NCI-H510A treated with DMSO at 0.1 percent for 48 hours (cell line): ENCODE measurements around the gene ENOPH1.

Experiments used
- DNase-seq: peaks from one replicate; lab custom pipeline; 2025; lab: John Stamatoyannopoulos, UW

ENOPH1 gene

DNA sequence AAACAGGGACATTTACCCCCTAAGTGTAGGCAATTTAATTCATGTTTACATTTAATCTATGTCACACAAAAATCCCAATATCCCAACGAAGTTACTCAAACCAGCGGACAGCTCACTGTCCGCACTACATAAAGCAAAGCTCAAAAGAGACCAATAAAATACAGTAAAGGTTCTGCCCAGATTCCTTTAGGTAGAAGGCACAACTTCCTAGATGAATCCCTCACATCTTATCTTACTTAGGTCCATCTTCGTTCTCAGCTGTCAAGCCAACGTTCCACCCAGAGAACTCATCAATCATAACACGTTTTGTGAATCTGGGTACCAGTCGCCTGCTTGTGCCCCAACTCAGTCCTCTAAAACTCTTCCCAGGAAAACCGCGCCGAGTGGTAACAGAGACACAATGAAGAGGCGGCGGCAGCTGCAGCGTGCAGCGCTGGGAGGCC is 1.8 kb upstream of the ENOPH1 start:
- DNase-seq, result no peak

DNA sequence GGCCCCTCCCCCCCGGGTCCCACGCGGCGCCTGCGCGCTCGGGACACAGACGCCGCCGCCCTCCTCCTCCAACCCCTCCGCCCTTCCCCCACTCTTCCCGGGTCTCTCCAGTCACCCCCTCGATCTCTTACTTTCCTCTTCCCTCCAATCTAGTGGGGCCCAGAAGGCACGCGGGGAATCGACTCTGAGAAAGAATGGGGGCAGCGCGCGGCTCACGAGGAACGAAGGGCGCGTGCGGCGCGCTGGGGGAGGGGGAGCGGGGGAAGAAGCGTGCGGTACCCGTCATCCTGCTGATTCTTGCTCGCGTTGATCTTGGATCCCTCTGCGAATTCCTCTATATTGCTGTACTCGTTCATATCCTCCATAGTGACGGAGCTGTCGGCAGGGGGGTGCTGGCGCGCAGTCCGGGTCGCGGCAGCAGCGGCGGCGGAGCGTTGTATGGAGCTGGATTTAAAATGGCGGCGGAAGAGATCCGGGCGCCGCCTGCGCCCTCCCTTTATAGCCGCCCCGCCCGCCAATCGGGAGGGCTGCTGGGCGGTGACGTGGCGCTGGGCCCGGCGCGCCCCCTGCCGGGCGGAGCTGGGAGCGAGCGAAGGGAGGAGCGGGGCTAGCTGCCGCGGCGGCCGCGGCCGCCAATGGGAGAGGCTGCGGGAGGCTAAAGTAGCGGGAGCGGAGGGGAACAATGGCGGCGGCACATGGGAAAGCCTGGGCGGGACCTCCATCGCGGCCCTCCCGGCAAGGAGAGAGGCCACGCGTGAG is 1.2 kb upstream of the ENOPH1 start:
- DNase-seq, result peak; percentile 88

DNA sequence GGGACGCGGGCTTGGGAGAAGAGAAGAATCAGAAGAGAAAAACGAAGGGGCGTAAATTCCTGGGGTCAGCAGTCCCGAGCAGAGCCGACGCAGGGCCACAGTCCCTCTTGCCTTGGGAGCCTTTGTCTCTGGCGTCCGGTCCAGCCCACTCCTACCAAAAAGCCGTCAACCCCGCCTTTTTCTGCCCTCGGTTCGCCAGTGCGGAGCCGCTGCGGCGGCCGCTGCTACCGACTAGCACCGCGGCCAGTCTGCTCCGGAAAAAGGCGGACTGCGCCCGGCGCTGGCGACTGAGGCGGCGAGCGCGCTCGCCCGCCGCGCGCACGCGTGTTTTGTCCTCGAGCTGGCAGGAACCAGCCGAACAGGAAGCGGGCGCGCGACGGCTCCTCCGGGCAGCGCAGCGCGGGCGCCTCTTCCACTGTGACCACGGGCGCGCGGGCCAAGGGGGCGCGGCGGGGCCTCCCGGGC is 630 bp upstream of the ENOPH1 start:
- no peak for DNase-seq

DNA sequence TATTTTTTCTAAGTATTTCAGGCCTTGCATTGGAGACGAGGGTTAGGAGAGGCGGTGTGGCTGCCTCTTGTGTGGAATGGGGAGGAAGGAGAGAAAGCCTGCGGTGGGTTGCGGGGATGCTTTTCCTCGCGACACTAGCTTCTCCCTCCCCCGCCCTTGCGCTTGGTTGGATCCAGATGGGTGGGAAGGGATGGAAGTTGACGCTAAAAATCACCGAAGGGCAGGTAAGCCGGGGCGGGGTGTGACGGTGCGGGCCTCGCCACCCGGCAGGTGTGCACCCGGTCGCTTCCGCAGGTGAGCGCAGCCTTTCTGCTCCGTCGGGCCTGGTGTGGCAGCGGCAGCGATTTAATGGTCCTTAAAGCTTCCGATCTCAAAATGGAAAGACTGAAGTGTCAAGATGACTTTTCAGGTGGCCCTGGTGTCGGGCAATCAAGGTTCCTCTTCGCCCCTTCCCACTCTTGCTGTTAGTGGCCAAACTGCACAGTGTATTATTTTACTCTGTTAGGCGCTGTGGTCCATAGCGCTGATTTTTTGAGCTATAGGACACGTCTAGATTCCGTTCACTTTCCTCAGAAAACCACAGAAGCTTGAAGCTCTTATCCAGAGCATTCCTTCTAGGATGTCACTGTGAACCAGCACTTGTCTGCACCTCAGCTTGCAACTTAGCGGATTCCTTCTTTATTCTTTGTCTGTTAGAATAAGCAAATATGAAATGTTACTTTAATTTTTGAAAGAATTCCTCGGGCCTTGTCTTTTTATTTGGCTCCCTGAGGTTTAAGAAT is 765 bp downstream of the ENOPH1 start:
- DNase-seq, result peak; percentile 62

DNA sequence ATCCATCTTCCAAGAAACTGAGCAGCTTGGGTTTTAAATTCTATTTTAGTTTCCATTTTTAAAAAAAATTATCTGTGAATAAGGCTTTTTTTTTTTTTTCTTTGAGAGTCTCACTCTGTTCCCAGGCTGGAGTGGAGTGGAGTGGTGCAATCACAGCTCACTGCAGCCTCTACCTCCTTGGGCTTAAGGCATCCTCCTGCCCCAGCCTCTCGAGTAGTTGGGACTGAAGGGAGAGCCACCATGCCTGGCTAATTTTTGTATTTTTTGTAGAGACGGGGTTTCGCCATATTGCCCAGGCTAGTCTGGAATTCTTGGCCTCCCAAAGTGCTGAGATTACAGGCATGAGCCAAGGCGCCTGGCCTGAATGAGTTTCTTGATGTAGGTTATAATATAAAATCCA is 1.4 kb downstream of the ENOPH1 start:
- DNase-seq, result no peak

DNA sequence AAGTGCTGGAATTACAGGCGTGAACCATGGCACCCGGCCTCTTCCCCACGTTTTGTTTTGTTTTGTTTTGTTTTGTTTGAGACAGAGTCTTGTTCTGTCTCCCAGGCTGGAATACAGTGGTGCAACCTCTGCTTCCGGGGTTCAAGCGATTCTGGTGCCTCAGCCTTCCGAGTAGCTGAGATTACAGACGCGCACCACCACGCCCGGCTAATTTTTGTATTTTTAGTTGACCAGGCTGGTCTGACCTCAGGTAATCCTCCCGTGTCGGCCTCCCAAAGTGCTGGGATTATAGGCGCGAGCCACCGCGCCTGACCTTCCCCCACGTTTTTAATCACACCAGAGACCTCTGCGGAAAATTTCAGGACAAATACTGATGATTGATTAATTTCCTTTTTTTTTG is 2.2 kb downstream of the ENOPH1 start:
- DNase-seq, result no peak

DNA sequence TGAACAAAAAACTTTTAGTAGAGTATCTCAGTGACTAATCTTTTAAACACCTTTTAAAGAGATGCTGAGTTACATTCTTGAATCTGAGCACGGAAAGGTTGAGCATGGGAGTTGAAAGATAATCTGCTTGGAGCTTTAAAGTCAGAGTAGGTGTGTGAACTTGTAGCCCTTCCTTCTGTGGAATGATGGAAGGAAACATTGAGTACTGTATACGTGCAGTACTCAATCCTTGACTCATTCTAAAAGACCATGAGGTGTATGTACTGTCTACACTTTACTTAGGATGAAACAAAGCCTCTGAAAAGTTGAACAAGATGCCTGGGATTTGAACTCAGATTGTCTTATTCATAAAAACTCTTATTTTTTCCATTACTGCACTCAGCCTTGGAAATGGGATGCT is 3.4 kb downstream of the ENOPH1 start:
- no peak for DNase-seq

DNA sequence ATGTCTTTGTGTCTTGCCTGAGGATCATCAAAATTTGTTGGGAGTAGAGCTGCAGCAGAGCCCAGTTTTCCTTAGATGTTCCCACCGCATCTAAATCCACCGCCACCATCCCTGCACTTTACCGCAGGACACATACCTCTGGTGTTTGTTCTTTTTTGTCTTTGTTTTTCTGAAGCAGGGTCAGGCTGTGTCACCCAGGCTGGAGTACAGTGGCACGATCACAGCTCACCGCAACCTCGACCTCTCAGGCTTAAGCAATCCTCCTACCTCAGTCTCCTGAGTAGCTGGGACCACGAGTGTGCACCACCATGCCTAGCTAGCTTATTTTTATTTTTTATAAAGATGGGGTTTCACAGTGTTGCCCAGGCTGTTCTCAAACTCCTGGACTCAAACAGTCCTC is 4.6 kb downstream of the ENOPH1 start:
- DNase-seq, result no peak

DNA sequence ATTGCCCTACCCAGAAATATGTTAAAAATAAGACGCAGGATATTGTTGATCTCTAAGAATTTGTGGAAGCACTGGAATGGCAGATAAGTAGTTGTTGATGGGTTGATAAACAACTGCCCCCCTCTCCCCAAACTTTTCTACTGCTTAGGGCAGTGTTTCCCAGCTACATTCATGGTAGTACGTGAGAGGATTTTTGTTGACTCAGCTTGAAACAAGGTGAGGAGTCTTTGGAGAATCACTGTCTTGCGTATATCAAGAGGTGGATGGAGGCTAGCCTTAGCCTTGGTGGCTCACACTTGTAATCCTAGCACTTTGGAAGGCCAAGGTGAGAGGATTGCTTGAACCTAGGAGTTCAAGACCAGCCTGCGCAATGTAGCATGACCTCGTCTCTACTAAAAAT is 5.7 kb downstream of the ENOPH1 start:
- no peak for DNase-seq

DNA sequence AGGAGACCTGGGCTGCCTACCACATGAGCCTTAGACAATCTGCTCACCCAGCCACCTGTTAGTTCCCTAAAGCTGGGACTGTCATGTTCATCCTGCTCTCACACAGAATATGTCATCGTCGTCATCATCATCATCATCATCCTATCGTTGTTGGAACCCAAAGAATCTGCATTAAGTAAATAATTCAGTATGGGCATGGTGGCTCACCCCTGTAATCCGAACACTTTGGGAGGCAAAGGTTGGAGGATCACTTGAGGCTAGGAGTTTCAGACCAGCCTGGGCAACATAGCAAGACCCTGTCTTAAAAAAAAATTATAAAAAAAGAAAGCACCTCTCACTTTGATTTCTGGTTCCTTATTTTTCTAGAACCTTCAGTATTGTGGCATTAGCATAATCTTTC is 6.4 kb downstream of the ENOPH1 start:
- DNase-seq, result no peak

DNA sequence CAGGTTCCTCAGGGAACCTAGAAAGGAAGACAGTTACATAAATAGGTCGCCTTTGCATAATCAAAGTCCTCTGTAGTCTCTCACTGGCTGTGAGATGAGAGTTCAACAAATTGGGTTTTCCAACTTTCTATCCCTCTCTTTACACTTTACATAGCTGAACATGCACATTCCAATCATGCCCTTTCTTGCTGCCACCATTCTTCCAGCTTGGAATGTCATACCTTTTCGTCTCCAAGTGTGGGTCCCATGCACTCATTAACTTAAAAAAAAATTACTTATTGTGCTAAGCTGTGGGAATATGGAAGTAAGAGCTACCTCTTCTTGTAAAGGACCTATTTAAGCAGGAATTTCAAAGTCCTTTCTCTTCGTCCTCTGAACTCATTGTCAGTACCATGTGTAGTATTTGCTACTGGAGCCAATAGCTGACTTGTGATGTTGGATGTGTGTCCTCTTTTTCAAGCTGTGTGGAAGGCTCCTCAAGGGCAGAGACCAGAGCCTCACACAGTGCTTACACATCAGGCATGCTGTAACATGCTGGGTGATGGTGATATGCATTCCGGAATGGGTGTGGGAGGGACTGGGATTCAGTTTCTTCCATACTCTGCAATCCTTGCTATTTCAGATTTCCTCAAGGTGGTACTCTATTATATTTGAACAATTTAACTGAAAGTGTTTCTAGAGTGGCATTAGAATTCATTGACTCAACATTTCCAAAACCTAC is 7.1 kb downstream of the ENOPH1 start:
- DNase-seq, result no peak

DNA sequence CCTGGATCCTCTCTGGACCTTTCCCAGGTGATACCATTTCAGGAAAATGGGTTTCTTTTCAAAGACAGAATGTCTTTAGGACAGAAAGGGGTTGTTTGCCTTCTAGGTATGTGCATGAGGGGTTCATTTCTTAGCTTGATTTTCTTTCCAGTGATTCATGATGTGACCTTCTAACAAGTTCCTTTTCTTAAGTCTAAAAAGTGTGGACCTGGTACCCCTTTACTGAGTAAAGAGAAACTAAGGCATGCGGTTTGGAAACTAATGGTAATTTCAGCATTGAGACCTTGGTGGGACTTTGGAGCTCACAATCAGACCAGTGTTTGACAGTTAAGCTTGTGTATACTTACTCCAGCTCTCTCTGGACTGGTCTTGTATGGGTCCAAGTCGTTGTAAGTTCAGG is 8.7 kb downstream of the ENOPH1 start:
- no peak for DNase-seq

DNA sequence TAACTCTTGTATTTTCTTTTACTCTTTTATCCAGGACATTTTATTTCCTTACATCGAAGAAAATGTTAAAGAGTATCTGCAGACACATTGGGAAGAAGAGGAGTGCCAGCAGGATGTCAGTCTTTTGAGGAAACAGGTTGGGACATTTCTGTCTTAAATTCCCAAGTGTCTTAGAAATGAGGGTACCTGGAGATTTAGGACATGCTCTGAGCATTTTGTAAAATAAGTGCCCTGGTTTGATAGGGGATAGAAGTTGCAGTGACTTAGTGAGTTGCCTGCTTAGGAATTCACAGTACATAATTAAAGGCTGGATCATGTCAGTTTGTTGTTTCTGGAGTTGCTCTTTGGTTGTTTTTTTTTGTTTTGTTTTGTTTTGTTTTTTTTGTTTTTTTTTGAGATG is 17.5 kb downstream of the ENOPH1 start:
- DNase-seq, result no peak

DNA sequence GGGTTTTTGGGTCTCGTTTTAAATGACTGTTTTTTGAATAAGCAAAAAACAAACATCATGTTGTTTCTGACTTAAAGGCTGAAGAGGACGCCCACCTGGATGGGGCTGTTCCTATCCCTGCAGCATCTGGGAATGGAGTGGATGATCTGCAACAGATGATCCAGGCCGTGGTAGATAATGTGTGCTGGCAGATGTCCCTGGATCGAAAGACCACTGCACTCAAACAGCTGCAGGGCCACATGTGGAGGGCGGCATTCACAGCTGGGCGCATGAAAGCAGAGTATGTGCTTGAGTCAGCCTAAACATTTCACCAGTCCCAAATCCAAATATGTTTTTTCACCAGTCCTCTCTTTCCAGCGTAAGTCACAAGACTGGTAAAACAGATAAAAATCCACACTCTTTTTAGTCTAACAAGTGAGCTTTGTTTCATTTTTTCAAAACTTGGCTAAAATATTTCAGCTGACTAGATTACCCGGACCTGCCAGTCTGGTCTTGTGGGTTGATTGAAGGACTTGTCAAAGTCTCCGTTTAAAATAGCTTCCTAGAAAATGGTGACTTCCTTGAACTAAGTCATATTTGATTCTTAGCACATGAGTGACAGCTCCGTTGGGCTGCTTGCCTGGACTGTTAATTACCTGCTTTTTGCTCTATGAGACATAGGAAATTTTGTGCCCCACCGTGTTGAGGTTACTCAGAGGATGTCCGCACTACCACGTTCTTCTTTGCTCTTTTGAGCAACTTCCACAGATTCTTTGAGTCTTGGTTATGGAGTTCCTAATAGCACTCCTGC is 20.8 kb downstream of the ENOPH1 start:
- DNase-seq, result no peak

DNA sequence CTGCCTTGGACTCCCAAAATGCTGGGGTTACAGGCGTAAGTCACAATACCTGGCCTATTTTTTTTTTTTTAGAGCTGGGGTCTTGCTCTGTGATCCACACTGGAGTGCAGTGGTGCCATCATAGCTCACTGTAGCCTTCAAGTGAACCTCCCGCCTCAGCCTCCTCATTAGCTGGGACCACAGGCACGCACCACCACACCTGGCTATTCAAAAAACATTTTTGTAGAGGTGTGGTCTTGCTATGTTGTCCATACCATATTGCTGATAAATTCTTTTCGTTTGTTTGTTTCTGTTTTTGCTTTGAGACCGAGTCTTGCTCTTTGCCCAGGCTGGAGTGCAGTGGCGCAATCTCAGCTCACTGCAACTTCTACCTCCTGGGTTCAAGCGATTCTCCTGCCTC is 21.6 kb downstream of the ENOPH1 start:
- DNase-seq, result no peak

DNA sequence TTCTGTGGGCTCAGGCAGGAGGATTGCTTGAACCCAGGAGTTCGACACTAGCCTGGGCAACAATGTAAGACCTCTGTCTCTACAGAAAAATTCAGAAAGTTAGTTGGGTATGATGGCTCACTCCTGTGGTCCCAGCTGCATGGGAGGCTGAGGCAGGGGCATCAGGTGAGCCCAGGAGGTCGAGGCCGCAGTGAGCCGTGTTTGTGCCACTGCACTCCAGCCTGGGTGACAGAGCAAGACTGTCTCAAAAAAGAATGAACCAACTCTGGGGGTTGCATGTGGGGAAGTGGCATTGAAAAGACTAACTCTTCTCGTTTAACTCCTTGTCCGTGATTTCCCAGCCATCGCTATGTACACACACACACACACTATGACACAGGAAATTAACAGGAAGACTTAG is 26.9 kb downstream of the ENOPH1 start:
- DNase-seq, result no peak

DNA sequence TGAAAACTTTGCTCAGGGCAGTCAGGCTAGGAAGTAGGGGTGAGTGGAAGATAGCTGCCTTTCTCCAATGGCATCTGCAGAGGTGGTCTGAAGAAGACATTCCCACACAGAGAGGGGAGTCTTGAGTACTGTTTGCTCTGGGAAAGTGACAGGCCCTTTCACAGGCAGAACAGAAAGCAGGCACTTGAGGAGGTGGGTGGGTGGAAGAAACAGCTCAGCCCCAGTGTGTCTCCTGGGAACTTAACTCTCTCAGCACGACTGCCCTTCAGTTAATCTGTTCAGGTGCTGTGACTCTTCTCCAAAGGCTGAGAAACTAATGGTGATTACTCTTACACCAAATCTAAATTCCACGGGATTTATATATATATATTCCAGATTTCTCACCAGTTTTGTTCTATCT is 28.3 kb downstream of the ENOPH1 start:
- no peak for DNase-seq

DNA sequence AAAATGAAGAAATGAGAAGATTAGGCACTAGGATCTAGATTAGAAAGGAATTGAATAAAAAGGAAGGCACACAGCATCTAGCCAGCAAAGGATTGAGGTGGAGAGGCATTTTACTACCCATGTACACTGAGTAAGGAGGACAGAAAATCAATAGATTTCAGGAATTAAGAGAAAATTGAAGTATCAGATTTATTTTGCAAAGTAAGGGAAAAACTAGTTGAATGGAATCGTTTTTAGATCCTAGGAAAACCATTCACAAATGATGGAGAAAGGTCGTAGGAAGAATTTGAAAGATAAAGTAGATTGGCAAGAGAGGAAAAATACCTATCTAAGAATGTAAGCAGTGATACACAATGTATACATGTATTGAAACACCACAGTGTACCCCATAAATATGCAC is 31.3 kb downstream of the ENOPH1 start:
- DNase-seq, result no peak

DNA sequence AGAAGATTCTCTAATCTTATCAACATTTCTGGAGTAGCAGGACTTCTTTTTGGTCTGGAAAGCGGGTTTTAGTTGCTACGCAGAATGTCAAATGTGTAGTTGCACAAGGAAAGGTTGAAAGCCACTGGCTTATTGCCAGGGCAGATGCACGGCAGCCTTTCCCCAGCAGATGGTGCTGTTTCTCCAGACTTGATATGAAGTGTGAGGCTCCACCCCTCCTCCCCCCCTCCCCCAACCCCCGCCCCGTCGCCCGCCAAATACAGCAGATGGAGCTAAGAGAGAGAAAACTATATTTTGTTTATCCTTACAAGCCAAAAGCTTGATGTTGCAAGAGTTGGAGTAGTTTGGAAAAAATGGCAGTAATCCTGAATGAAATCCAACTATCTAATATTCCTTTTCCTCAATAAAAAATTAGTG is 32.0 kb downstream of the ENOPH1 start:
- peak; percentile 91 for DNase-seq

DNA sequence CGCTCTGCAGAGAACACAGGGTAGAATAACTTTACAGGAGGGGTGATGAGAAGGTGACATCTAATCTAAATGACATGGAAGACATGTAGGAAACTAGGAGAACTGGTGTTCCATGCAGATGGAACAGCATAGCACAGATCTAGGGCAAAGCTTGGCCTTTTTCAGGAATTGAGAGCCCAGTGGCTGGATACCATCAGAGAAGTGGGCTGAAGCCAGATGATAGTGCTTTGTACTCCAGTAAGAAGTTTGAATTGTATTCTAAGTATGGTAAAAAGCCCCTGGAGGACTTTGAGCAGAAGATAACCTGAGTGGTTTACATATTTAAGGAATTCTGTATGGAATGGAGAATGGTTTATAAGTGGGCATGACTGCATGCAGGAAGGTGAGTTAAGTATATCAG is 32.8 kb downstream of the ENOPH1 start:
- no peak for DNase-seq

DNA sequence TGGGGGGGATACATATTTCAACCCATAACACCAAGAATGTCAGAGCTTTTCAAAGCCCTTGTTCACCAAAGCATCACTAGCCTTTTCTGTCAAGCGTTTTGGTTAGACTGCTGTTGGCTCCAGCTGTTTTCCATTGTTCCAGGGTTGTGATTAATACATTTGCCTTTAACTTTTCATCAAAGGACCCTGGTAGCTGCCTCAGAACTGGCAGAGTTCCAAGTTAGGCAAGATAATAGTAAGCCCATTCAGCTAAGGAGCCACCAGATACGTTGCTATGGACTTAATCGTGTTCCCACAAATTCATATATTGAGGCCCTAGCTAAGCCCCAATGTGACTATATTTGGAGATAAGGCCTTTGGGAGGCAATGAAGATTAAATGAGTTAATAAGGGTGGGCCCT is 37.1 kb downstream of the ENOPH1 start:
- no peak for DNase-seq

DNA sequence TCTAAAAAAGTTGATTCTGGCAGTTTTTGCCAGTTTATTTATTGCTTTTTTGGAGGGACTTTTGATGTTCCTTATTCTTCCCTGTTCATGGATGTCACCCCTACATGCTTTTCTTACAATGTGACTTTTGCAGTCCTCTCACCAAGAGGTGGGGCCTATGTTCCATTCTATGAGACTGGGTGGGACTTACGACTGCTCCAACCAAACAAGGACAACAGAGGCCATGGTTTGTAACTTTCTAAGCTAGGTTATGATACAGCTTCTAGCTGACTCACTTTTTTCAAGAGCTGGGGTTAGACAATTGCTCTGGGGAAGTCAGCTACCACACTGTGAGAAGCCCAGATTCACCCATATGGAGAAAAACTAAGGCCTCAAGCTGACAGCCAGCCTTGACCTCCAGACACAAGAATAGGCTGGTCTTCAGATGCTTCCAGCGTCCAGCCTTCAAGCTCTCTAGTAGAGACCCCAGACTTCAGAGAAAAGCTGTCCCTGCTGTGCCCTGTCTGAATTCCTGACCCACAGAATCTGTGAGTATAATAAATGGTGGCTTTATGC is 39.5 kb downstream of the ENOPH1 start:
- no peak for DNase-seq
